Right kidney (tissue), 1 donor: ENCODE measurements around the gene BEST2.

Source experiments
- DNase-seq: peaks from one replicate; pipeline ENCODE4 v3.0.0-alpha.2; 2016

BEST2 gene

DNA sequence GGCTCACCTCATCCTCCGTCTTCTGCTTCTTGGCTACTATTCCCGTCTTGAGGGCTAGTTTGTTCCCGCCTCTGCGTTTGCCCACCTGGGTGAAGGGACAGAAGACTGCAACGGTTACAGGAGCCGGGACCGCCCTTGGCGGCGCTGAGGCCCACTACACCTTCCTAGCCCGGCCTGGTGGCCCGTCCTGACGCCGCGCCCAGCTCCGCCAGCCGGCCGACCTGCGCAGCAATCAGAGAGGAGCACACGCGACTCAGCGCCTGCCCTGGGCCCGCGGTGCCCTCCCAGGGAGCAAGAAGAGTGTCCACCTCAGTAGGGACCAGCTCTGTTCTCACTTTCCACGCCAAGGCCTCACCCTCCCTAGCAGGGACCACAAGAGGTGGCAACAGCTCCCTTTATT, 20.3 kb upstream of the BEST2 start:
- no peak for DNase-seq

DNA sequence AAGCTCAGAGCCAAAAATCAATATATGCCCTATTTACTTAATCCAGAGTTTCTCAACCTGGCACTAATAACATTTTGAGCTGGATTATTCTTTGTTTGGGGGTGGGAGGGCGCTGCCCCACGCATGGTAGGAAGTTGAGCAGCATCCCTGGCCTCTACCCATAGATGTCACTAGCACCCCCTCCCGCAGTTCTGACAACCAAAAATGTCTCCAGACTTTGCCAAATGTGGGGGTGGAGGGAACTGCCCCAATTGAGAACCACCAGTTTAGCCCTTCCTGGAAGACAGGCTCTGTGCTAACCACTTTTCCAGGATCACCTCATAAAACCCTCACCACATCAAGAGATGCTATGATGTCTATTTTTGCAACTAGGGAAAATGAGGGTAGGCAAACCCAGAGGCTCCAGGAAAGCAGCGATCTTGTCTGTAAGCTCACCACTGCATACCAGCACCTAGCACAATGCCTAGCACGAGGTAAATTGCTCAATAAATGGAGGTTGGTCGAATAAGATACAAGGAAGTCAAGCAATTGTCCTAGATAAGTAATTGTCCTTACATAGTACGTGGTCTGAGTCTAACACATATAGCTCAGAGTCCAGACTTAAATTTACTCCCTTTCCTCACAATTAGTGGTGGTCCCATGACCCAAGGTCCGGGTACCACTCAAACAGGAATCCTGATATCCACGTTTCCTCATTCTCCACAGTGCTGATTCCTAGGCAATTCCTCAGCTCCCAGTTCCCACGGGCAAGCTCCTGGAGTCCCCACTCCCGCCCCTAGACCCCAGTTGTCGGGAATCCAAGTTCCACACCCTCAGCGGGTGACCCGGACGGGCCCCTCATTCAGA, 18.0 kb upstream of the BEST2 start:
- DNase-seq = no peak

DNA sequence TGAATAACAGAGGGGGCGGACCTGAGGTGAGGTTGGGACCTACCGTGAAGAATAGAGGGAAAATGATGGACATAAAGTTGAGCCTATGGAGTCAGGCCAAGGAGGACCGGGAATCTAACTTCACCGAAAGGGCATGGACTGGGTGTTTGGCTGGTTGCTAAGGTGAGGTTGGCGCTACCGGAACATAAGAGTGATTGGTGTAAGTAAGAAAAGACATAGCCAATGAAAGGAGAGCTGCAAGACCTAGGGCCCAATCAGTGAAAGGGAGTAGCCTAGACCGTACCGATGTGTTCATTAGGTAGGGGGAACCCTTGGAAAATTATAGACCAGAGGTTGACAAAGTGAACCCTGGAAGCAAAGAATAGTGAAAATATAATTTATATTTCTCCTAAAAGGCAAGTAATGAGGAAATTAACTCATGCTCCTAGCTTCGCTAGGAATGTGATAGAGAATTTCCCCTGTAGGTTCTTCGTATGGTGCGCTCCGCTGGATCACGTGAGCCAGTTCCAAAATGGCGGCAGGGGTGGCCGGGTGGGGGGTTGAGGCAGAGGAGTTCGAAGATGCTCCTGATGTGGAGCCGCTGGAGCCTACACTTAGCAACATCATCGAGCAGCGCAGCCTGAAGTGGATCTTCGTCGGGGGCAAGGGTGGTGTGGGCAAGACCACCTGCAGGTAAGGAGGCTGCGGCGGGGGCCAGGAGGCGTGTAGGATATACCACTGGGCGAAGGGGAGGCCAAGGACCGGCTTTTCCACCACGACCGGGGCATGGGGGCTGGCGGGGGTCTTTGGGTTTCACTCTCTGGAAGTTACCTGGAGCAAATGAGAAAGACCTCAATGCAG, 14.4 kb upstream of the BEST2 start, which contains the start of gene GET3:
Gene GET3 (plus strand): TSS at position 503 of the 840 bp plus-strand sequence. CDS start 9 bp downstream, at position 512.
- DNase-seq = peak; percentile 90

DNA sequence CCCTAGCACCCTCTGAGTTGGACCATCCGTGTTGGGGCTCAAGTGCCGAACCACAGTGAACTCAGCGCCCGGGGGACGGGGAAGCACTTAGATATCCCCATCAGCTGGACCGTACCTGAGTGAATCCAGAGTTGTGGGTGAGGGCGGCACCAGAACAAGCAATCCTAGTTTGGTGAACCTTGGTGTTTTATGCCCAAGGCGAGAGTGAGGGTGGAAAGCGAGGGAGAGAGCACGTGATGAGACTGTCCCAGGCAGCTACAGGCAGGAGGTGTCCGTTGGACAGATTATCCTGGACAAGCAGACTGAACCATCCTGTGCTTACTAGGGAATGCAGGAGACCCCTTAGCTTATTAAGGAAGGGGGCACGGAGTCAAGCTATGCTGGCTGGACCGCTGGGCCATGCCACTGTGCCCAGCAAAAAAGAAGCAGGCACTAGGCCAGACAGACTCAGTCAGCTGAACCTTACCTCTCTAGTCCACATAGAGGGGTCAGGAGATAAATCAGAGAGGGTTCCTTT, 13.7 kb upstream of the BEST2 start:
- DNase-seq = no peak

DNA sequence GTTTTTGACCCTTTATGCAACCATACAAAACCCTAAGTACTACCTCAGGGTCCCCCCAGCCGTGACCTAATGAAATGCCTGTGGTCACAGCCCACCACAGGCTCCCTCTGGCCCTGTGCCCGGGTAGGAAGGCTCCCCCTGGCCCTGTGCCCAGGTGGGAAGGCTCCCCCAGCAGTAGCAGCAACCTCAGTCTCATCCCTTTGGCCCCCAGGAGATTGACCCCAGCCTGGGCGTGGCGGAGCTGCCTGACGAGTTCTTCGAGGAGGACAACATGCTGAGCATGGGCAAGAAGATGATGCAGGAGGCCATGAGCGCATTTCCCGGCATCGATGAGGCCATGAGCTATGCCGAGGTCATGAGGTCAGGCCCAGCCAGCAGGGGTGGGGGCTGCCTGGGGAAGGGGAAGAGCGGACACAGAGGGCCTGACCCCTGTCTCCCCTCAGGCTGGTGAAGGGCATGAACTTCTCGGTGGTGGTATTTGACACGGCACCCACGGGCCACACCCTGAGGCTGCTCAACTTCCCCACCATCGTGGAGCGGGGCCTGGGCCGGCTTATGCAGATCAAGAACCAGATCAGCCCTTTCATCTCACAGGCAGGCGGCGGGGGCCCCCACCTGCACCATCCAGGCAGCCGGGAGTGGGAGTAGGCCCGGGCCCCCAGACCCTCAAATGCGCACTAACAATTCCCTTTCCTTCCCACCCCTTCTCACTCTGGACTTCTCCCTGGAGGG, 6.3 kb upstream of the BEST2 start:
- no peak for DNase-seq

GRCh38 chr19:12748489-12748888, 3.1 kb upstream of the BEST2 start:
- DNase-seq = no peak

GRCh38 chr19:12749938-12750521, 1.6 kb upstream of the BEST2 start:
- no peak for DNase-seq

- no peak for DNase-seq
Observed at GRCh38 chr19:12750851-12751250, 740 bp upstream of the BEST2 start.

- DNase-seq = no peak
Observed at GRCh38 chr19:12752056-12752781, 628 bp downstream of the BEST2 start.

DNA sequence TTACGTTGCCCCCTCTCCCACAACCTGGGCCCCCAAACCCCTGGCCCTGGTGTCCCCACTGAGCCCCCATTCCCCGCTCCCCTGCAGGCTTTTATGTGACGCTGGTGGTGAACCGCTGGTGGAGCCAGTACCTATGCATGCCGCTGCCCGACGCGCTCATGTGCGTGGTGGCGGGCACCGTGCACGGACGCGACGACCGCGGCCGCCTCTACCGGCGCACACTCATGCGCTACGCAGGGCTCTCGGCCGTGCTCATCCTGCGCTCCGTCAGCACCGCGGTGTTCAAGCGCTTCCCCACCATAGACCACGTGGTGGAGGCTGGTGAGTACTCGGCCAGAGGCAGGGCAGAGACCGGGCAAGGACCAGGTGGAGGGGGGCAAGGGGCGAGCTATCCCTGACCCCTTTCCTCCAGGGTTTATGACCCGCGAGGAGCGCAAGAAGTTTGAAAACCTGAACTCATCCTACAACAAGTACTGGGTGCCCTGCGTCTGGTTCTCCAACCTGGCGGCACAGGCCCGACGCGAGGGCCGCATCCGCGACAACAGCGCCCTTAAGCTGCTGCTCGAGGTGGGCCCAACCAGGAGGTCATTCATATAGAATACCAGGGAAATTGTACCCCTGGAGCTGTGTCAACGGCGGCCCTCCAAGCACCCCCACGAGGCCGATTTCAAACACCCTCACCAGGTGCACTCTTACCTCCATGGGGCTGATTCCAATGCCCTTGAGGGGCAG, 3.0 kb downstream of the BEST2 start:
- DNase-seq = no peak

DNA sequence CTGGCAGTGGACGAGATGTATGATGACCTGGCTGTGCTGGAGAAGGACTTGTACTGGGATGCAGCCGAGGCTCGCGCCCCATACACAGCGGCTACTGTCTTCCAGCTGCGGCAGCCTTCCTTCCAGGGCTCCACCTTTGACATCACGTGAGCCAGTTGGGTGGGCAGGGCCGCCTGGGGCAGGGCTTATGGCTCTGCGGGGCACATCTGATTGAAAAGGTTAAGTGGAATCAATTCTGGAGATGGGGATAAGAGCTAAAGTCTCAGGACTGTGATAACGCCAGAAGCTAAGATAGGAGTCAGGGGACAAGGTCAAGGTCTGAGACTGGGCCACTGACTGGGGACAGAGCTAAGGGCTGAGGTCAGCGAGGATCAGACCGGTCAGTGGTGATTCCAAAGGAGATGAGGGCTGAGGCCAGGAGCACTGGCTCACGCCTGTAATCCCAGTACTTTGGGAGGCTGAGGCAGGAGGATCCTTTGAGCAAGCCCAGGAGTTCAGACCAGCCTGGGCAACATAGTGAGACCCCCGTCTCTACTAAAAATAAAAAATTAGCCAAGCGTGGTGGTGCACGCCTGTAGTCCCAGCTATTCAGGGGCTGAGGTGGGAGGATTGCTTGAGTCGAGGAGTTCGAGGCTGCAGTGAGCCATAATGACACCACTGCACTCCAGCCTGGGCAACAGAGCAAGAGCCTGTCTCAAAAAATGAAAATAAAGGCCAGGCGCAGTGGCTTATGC, 4.7 kb downstream of the BEST2 start:
- no peak for DNase-seq

DNA sequence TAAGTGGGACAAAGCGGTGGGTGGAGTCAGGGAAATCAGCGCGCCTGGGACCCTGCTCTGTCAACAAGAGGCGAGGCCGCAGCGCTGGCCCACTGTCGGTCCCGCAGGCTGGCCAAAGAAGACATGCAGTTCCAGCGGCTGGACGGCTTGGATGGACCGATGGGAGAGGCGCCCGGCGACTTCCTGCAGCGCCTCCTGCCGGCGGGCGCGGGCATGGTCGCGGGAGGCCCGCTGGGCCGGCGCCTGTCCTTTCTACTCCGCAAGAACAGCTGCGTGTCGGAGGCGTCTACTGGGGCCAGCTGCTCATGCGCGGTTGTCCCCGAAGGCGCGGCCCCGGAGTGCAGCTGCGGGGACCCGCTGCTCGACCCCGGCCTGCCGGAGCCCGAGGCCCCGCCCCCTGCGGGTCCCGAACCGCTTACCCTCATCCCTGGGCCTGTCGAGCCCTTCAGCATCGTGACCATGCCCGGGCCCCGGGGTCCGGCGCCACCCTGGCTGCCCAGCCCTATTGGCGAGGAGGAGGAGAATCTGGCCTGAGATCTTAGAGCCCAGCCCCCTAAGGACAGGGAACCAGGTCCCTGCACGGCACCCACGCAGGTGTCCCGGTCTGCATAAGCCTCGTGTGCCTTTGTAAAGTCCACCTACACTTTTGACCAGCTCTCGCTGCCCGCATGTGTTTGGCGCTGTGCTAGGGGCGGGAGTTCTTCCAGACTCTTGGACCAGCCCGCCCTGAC, 6.1 kb downstream of the BEST2 start:
- DNase-seq = peak; percentile 81

- no peak for DNase-seq
Observed at GRCh38 chr19:12759686-12760085, 8.1 kb downstream of the BEST2 start.

DNA sequence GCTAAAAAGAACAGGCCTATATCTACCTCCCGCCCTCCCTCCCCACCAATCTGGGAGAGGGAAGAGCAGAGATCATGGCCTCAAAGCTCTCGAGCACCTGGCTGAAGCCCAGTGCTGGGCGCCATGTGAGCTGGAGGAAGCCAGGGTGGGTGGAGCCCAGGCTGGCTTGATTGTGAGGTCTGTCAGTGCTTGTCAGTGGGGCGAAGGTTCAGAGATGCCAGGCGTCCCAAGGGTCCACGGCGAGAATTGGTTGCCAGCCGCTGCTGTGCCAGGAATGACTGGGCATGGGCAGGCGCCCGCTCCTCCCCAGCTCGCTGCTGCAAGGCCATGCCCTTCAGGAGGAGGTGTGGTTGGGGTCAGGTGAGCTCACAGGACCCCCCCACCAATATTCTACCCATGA, 11.5 kb downstream of the BEST2 start:
- DNase-seq = no peak

GRCh38 chr19:12764698-12765097, 13.1 kb downstream of the BEST2 start:
- no peak for DNase-seq

DNA sequence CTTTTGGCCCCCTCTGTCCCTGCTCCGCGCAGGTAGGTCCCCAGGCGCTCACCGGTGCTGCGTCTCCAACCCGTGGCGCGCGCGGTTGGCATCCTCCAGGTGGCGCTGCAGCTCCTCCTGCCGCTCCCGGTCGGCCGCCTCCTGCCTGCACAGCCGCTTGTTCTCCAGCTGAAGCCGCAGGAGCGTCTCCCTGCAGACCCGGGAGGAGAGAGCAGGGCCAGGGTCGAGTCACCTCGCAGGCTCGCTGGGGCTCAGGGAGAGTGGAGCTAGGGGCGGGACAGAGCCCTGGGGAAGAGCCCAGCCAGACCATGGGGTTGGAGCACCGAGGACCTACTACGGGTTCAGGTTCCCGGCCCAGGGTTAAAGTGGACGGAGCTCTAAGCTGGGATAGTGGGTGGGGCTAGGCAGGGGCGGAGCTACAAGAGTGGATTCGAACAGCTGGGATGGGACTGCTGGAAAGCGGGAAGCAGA, 14.5 kb downstream of the BEST2 start:
- DNase-seq = peak; percentile 77

DNA sequence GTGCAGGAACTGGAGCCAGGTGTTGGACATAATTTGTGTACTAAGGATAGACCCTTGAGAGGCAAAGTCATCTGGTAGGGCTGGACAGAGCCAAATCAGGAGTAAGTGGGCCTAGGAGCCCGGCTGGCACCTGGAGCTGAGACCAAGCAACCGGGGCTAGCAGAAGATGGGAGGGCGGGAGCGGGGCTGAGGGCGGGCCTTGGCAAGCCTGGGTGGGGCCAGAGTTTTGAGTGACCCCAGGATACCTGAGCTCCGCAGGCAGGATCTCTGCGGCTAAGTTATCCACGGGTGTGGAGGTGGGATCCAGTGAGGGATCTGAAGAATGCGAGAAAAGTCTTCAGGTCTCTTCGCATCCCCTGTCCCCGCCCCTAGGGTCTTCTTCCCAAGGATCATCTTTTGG, 15.6 kb downstream of the BEST2 start:
- DNase-seq = no peak

DNA sequence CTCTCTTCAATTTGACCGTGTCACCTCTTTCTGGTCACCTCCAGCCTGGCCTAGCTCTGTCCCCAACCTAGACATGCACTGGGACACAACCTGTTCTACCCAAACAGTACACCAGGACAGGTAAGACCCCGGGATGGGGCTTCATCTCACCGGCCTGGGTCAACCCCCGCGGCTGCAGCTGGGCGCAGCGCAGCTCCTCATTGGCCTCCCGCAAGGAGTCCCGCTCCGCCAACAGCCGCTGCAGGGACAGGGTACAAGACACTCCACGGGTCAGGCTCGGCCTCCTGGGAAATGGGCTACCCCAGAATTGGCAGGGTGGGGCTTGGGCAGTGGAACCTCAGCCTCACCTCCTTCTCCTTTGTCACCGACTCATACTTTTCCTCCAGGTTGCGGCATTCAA, 16.1 kb downstream of the BEST2 start:
- no peak for DNase-seq

DNA sequence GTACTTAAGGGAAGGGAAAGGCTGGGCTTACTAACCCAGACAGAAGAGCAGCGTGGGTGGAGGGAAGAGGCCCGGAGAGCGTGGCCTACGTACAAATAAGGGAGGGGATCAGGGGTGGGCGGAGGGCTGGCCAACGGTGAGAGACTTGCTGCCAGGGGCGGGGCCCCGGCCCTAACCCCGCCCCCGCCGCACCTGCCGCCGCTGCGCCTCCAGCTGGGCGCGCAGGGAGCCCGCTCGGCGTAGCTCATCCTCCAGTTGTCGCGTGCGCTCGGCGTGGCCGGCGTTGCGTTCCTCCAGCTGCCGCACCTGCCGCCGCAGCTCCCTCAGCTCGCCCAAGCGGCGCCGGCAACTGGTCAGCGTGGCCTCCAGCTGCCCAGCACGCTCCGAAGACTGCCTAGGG, 18.1 kb downstream of the BEST2 start:
- DNase-seq = peak; percentile 45
